ENCODE data around the gene S1PR1.
A peak's percentile ranks its signal among the peaks of the same experiment; 100 is the strongest.
"Not testable (repeated sequence)": the region's sequence is repeated elsewhere in the genome, so short reads cannot be mapped to it uniquely, and the experiment has no call there.

Gene S1PR1

DNA sequence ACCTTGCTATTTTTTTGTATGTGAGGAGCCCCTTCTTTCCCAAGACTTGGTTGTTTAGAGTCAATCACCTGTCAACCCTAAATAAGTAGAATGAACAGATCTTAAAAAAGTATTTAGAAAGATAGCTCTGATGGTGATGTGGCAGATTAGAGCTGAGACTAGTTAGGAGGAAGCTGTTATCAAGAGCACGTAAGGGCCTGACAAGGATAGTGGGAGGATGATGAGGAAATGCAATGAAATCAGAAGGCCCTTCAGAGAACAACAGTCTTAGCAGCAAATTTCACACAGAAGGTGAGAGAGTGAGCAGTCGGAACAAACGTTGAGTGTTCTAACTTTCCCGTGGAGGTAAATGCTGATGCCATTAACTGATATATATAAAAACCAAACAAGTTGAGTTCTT is 15.9 kb upstream of the S1PR1 start:
- no peak for DNase-seq

DNA sequence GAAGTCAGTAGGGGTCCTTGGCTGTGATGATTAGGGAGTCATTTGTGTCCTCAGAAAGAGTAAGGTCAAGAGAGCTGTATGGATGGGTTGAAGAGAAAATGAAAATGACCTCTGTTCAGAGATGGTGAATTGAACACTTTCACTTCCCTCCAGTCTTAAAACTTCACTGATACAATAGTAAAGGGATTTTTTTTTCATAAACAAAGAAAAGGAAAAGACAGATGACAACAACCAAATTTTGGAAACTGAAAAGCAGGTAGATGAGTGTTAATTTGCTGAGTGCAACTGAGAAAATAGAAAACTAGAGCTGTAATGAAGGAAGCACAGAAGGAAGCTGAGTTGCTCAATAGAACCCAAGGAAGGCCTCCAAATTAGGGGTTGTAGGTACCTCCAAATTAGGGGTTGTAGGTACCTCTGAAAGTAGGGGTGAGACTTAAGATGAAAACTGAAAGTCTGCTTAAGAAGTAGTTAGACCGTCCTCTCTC is 14.8 kb upstream of the S1PR1 start:
- DNase-seq = no peak

DNA sequence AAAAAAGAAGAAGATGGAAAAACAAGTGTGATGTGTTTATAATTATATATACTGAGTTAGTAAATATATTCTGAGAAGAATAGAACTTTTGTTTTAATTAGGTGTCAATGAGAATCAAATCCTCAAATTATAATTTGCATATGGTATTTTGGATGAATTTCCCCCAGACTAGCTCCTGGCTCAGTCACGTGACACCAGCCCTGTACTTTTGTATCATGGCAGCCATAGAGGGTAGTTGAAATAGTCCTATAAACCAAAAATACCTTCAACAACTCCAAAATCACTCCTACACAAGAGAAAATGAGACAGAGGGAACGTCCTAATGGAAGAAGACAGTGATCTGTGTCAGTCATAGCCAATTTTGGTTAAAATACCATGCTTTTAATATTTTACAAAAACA is 9.0 kb upstream of the S1PR1 start:
- no peak for DNase-seq

DNA sequence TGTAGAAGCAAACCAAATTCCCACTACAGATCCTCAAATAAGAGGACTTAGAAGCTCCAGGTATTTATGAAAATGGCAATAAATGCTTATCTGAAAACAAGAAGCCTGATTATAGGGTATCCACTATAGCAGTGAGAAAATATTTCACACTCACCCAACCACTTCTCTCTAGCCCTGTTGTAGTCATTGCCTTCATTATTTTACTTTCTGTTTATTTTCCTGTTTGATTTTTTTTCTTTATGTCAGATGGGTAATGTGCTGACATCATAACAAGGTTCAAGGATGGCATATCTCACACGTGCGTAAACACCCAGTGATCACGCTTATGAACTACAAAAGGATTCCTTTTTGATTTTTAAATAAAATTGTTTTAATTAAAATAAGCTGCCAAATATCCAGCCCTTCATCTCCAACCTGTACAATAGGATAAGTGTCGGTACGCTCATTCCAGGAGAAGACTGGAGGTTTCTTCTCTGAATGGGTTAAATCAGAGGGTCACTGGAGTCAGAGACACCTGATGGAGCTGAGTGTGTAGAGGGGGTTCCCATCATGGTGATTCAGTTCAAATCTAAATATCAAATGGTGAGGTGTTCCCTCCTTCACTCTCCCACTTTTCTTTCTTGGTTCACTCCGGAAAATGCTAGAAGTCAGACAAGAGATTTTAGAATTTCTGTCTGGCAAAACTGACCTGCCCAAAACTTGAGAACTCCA is 8.2 kb upstream of the S1PR1 start:
- DNase-seq = no peak

DNA sequence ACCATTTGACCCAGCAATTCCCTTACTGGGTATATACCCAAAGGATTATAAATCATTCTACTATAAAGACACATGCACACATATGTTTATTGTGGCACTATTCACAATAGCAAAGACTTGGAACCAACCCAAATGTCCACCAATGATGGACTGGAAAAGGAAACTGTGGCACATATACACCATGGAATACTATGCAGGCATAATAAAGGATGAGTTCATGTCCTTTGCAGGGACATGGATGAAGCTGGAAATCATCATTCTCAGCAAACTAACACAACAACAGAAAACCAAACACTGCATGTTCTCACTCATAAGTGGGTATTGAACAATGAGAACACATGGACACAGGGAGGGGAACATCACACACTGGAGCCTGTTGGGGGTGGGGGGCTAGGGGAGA is 4.6 kb upstream of the S1PR1 start:
- not testable (repeated sequence) for DNase-seq

DNA sequence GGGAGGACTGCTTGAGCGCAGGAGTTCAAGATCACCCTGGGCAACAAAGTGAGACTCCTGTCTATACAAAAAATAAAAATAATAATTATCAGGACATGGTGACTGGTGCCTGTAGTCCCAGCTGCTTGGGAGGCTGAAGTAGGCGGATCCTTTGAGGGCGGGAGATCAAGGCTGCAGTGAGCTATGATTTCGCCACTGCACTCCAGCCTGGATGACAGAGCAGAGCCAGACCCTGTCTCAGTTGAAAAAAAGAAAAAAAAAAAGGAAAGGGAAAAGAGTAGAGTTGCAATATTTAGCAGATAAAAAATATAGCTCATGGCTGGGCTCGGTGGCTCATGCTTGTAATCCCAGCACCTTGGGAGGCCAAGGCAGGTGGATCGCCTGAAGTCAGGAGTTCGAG is 3.3 kb upstream of the S1PR1 start:
- DNase-seq = no peak

DNA sequence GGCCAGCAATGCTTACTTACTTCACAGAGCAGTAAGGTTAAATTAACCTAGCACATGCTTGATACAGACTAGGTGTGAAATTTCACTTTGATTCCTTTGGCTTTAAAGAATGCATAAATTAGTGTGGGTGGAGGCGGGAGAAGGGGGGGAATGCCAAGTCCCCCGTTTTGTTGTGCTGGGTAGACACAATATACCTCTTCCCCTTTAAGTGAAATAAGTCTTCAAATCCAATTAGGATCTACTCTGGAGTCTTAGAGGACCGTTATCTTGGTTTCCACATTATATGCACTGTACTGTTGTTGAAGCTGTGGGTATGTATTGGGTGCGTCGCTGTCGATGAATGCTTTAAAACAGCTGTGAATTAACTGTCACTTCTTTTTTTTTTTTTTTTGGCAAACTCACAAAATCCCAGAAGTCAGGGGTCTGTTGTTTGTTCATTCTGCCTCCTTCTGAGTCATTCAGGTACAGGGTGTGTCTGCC is 1.6 kb upstream of the S1PR1 start:
- no peak for DNase-seq

DNA sequence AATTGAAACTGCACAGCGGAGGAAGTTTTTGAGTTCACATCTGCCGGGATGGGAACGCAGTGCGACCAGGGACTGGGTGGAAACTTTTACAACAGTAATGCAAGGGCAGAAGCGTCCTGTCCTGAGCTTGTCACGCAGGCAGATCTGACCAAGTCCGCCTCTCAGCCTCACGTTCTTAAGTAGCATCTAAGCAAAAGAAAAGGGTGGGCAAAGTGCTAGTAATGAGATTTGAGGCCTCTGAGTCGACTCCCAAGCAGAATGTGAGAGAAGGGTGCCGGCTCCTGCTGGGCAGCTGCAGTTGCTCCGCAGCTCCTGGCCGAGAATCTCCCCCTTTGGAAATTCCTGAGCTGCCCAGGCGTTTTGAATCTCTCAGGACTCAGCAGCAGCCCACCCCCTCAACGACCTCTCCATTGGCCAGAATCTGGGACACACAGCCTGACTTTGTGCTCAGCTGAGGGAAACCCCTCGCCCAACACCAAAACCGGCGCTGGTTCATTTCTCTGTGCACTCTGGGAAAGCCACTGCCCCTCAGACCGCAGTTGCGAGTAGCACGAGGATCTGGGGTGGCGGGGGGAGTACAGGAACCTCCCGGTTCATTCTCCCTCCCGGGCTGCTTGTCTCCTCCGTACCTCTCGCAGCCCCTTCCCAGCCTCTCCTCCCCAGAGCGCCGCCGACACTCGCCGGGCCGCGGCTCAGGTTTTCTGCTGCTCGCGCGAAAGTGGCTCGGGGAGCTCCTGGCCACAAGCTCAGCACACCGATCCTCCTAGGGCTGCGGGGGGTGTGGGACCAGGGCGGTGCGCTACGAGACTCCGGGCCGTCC is 913 bp upstream of the S1PR1 start:
- no peak for DNase-seq

DNA sequence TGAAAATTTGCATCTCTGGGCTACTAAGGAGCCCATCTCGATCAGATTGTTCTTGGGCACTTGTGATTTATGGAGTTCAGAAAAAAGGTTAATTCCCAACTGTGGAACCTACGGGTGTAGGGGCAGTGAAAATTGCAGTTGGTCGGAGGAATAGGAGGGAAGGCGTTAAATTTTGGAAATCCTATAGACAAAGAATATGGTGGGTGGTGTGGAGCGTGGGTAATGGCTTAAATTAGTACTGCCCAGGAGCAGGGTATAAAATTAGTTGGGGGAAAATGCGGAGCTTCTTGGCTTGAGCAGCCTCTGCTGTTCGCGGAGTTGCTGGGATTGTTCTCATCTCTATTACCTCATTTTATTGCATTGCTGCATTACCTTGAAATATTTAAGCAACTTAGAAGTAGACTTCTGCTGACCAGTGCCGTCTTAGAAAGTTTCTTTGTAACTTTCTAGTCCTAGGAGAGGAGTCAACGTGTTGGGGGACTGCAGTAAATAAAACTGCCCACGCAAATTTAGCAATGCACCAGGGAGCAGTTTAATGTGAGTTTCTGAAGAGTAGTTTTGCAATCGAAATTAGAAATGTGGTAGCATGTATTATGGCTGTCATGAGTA is 514 bp downstream of the S1PR1 start:
- no peak for DNase-seq

DNA sequence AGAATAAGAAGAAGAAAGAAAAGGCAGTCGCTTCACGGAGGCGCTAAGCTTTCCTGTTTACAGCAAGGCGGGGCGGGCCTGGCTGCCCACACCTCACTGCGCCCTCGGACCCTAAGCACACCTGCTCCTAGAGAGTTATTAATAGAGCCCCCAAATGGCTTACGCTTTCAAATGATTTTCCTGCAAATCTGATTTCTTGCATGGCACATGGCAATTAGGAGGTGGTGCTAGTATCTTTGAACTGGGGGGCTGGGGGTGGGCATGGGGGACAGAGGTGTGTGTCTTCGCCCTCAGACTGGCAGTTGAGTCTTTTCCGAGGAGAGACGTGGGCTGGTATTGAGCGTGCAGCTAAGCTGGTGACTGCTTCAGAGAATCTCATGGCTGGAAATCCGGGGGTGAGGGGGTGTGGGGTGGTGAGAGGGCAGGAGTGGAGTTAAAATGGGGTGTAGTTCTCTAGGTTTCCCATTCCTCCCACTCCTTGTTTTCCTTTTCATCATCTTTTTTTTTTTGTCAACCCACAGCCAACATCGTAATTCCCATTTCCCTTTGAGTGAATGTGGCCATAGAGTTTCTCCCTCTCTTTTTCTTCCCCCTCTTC is 1.3 kb downstream of the S1PR1 start:
- DNase-seq = no peak

DNA sequence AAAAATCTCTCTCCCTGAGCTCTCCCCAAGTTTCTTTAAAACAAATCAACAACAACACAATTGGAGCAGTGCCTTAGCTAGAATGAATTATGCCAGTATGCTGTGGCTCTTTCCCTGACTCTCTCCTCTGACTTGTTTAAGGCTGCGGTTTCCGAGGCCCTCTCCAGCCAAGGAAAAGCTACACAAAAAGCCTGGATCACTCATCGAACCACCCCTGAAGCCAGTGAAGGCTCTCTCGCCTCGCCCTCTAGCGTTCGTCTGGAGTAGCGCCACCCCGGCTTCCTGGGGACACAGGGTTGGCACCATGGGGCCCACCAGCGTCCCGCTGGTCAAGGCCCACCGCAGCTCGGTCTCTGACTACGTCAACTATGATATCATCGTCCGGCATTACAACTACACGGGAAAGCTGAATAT is 1.9 kb downstream of the S1PR1 start:
- peak; percentile 67 to 69 for DNase-seq

DNA sequence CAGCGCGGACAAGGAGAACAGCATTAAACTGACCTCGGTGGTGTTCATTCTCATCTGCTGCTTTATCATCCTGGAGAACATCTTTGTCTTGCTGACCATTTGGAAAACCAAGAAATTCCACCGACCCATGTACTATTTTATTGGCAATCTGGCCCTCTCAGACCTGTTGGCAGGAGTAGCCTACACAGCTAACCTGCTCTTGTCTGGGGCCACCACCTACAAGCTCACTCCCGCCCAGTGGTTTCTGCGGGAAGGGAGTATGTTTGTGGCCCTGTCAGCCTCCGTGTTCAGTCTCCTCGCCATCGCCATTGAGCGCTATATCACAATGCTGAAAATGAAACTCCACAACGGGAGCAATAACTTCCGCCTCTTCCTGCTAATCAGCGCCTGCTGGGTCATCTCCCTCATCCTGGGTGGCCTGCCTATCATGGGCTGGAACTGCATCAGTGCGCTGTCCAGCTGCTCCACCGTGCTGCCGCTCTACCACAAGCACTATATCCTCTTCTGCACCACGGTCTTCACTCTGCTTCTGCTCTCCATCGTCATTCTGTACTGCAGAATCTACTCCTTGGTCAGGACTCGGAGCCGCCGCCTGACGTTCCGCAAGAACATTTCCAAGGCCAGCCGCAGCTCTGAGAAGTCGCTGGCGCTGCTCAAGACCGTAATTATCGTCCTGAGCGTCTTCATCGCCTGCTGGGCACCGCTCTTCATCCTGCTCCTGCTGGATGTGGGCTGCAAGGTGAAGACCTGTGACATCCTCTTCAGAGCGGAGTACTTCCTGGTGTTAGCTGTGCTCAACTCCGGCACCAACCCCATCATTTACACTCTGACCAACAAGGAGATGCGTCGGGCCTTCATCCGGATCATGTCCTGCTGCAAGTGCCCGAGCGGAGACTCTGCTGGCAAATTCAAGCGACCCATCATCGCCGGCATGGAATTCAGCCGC is 2.5 kb downstream of the S1PR1 start:
- DNase-seq = no peak

DNA sequence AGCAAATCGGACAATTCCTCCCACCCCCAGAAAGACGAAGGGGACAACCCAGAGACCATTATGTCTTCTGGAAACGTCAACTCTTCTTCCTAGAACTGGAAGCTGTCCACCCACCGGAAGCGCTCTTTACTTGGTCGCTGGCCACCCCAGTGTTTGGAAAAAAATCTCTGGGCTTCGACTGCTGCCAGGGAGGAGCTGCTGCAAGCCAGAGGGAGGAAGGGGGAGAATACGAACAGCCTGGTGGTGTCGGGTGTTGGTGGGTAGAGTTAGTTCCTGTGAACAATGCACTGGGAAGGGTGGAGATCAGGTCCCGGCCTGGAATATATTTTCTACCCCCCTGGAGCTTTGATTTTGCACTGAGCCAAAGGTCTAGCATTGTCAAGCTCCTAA is 3.2 kb downstream of the S1PR1 start:
- DNase-seq = no peak

DNA sequence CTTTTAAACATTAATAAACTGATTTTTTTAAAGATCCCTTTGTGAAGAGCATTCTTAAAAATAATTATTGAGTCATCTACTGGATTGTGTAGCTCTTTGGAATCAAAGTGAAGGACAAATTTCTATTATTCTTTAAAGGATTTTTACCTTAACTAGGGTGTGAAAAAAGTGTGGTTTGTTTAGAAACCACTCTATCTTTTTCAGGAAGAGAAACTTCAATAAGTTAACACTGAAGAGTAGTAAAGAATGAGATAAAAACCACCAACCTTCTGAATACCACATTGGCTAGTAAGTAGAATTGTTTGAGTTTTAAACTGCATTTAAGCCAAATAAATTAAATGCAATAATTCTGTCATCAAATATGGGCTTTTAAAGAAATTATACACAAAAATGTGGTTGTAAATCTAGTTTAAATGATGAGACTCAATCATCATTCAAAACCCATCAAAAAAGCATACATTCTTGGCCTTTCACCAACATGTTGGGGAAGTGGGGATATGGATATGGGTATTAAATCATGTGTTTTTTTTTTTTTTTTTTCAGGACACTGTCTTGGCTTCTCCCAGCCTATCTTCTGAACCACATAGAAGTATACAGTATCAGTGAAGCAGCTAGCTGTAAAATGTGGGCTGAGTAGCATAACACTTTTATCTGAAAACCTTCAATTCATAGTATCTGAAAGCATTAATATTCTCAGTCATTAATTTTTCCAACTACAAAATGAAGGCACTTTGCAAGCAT is 4.8 kb downstream of the S1PR1 start:
- no peak for DNase-seq

DNA sequence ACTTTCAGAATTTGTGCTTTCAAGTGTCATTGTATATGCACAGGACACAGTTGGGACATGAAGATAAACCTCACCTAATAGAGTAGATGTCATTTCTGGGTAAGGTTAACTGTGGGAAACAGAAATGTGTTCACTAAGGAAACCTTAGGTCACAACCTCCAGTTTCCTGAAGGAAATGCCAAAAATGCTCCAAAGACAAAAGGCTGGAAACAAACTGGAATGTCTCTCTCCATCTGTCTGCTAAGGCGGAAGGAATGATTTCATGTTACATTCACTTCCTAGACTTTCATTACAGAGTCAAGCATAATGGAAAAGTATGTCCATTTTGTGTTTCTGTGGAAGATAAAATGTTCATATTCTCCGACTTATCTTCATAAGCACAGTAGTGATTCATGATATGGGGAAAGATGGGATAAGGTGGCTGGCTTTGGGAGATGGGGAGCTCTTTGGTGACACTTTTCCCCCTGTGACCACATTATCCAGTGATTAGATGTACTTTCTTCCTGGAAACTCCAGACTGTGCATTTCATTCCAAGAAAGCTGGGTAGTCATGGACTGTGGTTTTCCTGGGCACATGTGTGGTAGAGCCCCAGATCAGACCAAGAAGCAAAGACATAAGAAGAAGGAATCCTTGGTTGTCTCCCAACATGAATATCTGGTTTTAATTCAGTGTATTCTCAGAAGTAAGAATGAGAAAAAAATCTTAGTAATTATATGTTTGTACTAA is 5.7 kb downstream of the S1PR1 start:
- no peak for DNase-seq

DNA sequence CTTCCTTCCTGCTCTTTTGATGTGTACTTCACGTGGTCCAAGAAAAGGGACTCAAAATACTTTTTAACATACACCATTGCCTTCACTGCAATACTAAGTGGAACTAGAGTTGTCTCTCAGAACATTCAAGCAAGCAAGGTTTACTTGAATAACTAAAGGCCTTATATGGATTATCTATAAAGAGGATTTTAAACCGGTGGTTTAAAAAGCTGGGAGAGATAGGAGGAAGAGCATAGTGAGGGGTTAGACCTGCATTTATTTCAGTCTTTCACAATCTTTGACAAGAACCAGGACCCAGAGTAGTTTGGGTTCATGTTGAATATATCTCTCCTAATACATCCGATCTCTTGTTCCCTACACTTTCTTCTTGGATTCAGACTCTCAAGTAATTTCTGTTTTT is 6.9 kb downstream of the S1PR1 start:
- no peak for DNase-seq

DNA sequence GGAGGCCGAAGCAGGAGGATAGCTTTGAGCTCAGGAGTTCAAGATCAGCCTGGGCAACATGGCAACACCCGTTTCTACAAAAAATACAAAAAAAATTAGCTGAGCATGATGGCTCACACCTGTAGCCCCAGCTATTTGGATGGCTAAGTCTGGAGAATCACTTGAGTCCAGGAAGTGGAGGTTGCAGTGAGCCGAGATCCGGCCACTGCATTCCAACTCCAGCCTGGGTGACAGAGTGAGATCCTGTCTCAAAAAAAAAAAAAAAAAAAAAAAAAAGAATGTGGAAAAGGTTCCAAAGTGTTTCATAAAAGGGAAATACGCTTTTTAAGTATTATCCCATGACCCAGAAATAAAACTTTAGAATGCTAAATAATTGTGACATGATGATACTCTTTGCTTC is 8.0 kb downstream of the S1PR1 start:
- no peak for DNase-seq

DNA sequence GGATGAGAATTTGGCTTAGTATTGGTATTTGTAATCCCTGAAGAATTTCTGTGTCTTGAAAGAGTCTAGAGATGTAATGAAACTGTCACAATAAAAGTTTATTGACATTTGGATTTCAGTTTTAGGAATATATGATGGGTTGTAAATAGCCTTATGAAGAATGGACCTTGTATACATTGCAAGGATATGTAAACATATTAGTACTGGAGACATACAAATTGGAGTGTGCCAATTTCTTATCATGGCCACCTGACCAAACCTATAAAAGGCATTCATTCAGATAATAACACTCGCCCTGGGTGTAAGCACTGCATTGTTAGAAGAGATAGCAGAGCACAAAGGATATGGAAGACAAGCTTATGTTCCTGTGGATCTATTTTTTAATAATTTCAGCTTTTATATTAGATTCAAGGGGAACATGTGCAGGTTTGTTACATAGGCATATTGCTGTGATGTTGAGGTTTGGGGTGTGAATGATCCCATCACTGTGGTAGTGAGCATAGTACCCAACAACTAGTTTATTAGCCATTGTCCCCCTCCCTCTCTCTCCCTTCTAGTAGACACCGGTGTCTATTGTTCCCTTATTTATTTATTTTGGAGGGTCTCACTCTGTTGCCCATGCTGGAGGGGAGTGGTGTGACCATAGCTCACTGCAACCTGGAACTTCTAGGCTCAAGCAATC is 8.6 kb downstream of the S1PR1 start:
- no peak for DNase-seq

DNA sequence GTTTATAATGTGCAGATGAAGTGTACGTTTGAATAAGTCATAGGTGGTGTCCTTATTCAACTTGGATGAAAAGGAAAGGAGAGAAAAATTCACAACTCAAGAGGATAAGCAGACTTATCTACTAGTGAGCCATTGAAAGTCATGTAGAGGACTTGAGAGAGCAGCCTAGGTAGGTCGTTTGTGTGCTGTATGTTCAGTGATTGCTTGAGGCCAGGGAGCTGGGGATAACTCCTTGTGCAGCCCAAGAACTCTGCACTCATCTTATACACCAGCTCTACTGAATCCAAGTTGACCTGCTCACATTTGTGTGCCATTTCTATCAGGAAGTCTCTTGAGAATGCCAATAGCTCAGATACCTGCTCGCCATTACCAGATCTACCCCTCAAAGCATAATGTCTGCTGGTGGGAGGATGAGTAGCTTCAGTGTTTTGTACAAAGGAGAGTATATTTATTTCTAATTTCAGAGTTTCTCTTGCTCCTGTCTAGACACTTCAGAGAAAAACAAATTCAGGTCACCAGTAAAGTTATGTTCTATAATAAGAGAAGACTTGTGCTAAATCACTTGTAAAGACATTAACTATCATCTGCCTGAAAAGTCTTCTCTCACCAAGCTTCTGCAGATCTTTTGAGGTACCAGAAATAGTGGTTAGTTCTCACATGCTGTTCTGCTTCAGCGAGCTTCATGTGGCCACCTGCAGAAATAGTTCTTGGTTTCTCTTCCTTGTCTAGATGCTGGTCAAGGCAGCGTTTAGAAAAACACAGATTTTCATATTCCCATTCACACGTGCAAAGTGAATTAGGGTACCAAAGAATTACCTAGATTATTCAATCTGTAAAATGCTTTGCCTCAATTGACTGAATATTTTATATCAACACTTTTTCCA is 10.8 kb downstream of the S1PR1 start:
- DNase-seq = no peak

Data from Kasumi-1 (cell line).